Activated CD8-positive, alpha-beta T cell treated with anti-CD3 and anti-CD28 coated beads for 36 hours (primary cell): ENCODE results near the gene FBXW2. TPM values are rescaled to one million over a fixed set of nuclear protein-coding genes. Genes with fewer than 3 reads are reported as not detected.

Experiments
- ATAC-seq: fragments of 200-7000 bp; cut with Tn5 transposase; one replicate; pipeline ENCODE4 v1.10.0; 2021; ENCODE audit warnings: mild to moderate bottlenecking, moderate library complexity
- CTCF ChIA-PET: fragments of 350-600 bp; sonication (Branson Sonifier 250); formaldehyde crosslinking; loops from one replicate; lab custom pipeline; 2021; ENCODE audit warnings: antibody characterized with exemption; lab: Charles Lee
- POLR2A ChIA-PET: fragments of 350-600 bp; sonication (Branson Sonifier 250); formaldehyde crosslinking; loops from one replicate; lab custom pipeline; 2021; ENCODE audit warnings: antibody characterized with exemption; lab: Charles Lee
- DNase-seq: peaks from one replicate; pipeline ENCODE4 v3.0.0-alpha.2; 2020
- H3K27ac Mint-ChIP-seq: one replicate; pipeline ENCODE4 v1.8.0; 2021; ENCODE audit warnings: mild to moderate bottlenecking, mixed read lengths
- H3K27me3 Mint-ChIP-seq: one replicate; pipeline ENCODE4 v1.8.0; 2021; ENCODE audit warnings: mixed read lengths
- H3K36me3 Mint-ChIP-seq: one replicate; pipeline ENCODE4 v1.8.0; 2021; ENCODE audit warnings: low read depth, mixed read lengths
- H3K4me1 Mint-ChIP-seq: one replicate; pipeline ENCODE4 v1.8.0; 2021; ENCODE audit warnings: low read depth, mixed read lengths
- H3K4me3 Mint-ChIP-seq: one replicate; pipeline ENCODE4 v1.8.0; 2021; ENCODE audit warnings: mild to moderate bottlenecking, moderate library complexity, mixed read lengths
- H3K9me3 Mint-ChIP-seq: one replicate; pipeline ENCODE4 v1.8.0; 2021; ENCODE audit warnings: mixed read lengths
- CTCF ChIP-seq: fragments of 200-600 bp; IDR thresholded peaks from one replicate; pipeline ENCODE4 v1.8.0; 2022; ENCODE audit warnings: antibody characterized with exemption, mild to moderate bottlenecking
- intact Hi-C: fragments of 100-400 bp; cut with micrococcal nuclease; formaldehyde crosslinking; loops from one replicate; pipeline ENCODE4 v1.10.0; 2022
- total RNA-seq, 2 experiments: library from RNA; stranded (reverse); gene quantifications; one replicate each; pipeline ENCODE4 v1.2.3, GENCODE V29; 2021

Gene FBXW2
- total RNA-seq, 2 experiments from 2014 or later: 68.8 to 68.9 TPM

GRCh38 chr9:120768247-120768646 is 25.0 kb downstream of the FBXW2 start:
- intact Hi-C loops: no loop called here
- Mint-ChIP-seq H3K4me1 (peaks cover 11% of the 10 kb centered on the region), H3K36me3 (peaks cover 25% of the 10 kb centered on the region), H3K4me3 (no peak overlapping the region), H3K27me3 (no peaks in the 10 kb centered on the region), H3K27ac (no peak overlapping the region), H3K9me3 (no peaks in the 10 kb centered on the region)
- DNase-seq: no peak
- CTCF ChIA-PET: interaction anchor here (0.7 to 3.3 kb wide), 3 partner anchors 12 to 287 kb away, joined by 3 to 18 read pairs (median 6); no protein-coding TSS in a partner anchor
- TF ChIP-seq CTCF: no peak
- POLR2A ChIA-PET: interaction anchor here (1.1 to 1.2 kb wide), 2 partner anchors 13 to 26 kb away, joined by 3 read pairs; no protein-coding TSS in a partner anchor
- no peak for ATAC-seq

- Mint-ChIP-seq H3K4me1 (peaks cover 9% of the 10 kb centered on the region), H3K27ac (peak overlapping the region; percentile 10), H3K36me3 (peaks cover 25% of the 10 kb centered on the region), H3K9me3 (no peaks in the 10 kb centered on the region), H3K27me3 (no peaks in the 10 kb centered on the region), H3K4me3 (no peak overlapping the region)
- CTCF ChIA-PET: interaction anchor here (0.7 to 3.3 kb wide), 5 partner anchors 8 to 263 kb away, joined by 3 to 18 read pairs (median 4); no protein-coding TSS in a partner anchor
- ATAC-seq (no peak), DNase-seq (no peak)
- POLR2A ChIA-PET: interaction anchor here (1.0 to 1.2 kb wide), 3 partner anchors 9 to 26 kb away, joined by 3 read pairs; no protein-coding TSS in a partner anchor
- intact Hi-C loops: no loop called here
- no peak for TF ChIP-seq CTCF
Measured at GRCh38 chr9:120767451-120767850, 25.8 kb downstream of the FBXW2 start.

GRCh38 chr9:120765910-120766425 is 27.2 kb downstream of the FBXW2 start:
- Mint-ChIP-seq H3K27ac (peak overlapping the region; percentile 0), H3K27me3 (no peaks in the 10 kb centered on the region), H3K4me1 (peaks cover 9% of the 10 kb centered on the region), H3K9me3 (no peaks in the 10 kb centered on the region), H3K4me3 (no peak overlapping the region), H3K36me3 (peaks cover 26% of the 10 kb centered on the region)
- DNase-seq (no peak), ATAC-seq (no peak)
- intact Hi-C loops: no loop called here
- ChIA-PET POLR2A (no interaction called here), CTCF (interaction anchor here (1.3 to 3.2 kb wide), 4 partner anchors 9 to 306 kb away, joined by 3 to 22 read pairs (median 5); no protein-coding TSS in a partner anchor)
- TF ChIP-seq CTCF: no peak

GRCh38 chr9:120764476-120764875 is 28.7 kb downstream of the FBXW2 start:
- intact Hi-C loops: no loop called here
- Mint-ChIP-seq H3K4me3 (no peak overlapping the region), H3K27me3 (no peaks in the 10 kb centered on the region), H3K9me3 (no peaks in the 10 kb centered on the region), H3K27ac (no peak overlapping the region), H3K36me3 (peaks cover 17% of the 10 kb centered on the region), H3K4me1 (peaks cover under 1% of the 10 kb centered on the region)
- ChIA-PET POLR2A (interaction anchor here (1.3 to 2.6 kb wide), 2 partner anchors 16 to 79 kb away, joined by 4 to 9 read pairs; partner anchors contain the start of gene PSMD5), CTCF (interaction anchor here (0.6 to 3.2 kb wide), 2 partner anchors 9 to 11 kb away, joined by 3 to 22 read pairs; no protein-coding TSS in a partner anchor)
- DNase-seq (no peak), ATAC-seq (no peak)
- no peak for TF ChIP-seq CTCF

GRCh38 chr9:120761006-120761405 is 32.2 kb downstream of the FBXW2 start:
- Mint-ChIP-seq H3K4me1 (peaks cover 22% of the 10 kb centered on the region), H3K36me3 (peaks cover 12% of the 10 kb centered on the region), H3K4me3 (no peak overlapping the region), H3K9me3 (no peaks in the 10 kb centered on the region), H3K27ac (no peak overlapping the region), H3K27me3 (no peaks in the 10 kb centered on the region)
- no peak for TF ChIP-seq CTCF
- CTCF ChIA-PET: interaction anchor here (0.9 to 1.8 kb wide), 6 partner anchors 8 to 299 kb away, joined by 3 to 9 read pairs (median 4); partner anchors contain the start of gene PSMD5
- ATAC-seq: no peak
- POLR2A ChIA-PET: interaction anchor here (0.8 kb wide), 1 partner anchor 32 kb away, joined by 3 read pairs; the partner anchor contains the start of gene FBXW2
- DNase-seq: no peak
- intact Hi-C loops: no loop called here
